Kidney (tissue), 14 donors: ENCODE measurements around the gene RNF144B. TPM values are rescaled to one million over a fixed set of nuclear protein-coding genes. Genes with fewer than 3 reads are reported as not detected.
"Not testable (repeated sequence)": the region's sequence is repeated elsewhere in the genome, so short reads cannot be mapped to it uniquely, and the experiment has no call there.

Experiments
- DNase-seq, 5 donors: peaks; one replicate each; pipeline ENCODE4 v3.0.0-alpha.2; 2013 to 2020
- FAIRE-seq: peaks from 2 replicates; lab custom pipeline; 2012; peaks lifted over from hg19 to GRCh38; lab: Jason Lieb, UNC
- H3K27ac ChIP-seq, 2 donors: one replicate each; pipeline ENCODE4 v1.7.0; 2013; ENCODE audit warnings: low read depth in 2 of 2, low read length in 2 of 2, inconsistent platforms in 1 of 2
- H3K27me3 ChIP-seq: one replicate; pipeline ENCODE4 v1.7.1; 2013; ENCODE audit warnings: low read length, inconsistent platforms; ENCODE audit not compliant: control insufficient read depth, insufficient read depth
- H3K36me3 ChIP-seq, 3 donors: one replicate each; pipeline versions ENCODE4 v1.7.0 to v1.7.1; 2013; ENCODE audit warnings: low read length in 3 of 3, control low read depth in 1 of 3, inconsistent platforms in 1 of 3; ENCODE audit not compliant: insufficient read depth in 3 of 3, control insufficient read depth in 2 of 3
- H3K4me1 ChIP-seq, 3 donors: one replicate each; pipeline versions ENCODE4 v1.7.0 to v1.7.1; 2013; ENCODE audit warnings: low read length in 3 of 3, inconsistent platforms in 1 of 3, low read depth in 1 of 3; ENCODE audit not compliant: control insufficient read depth in 2 of 3, insufficient read depth in 2 of 3
- H3K4me3 ChIP-seq, 3 donors: one replicate each; pipeline versions ENCODE4 v1.7.0 to v1.8.1; 2013; ENCODE audit warnings: low read length in 3 of 3, control low read depth in 1 of 3, inconsistent platforms in 1 of 3
- H3K9ac ChIP-seq, 3 donors: one replicate each; pipeline versions ENCODE4 v1.7.0 to v1.7.1; 2013; ENCODE audit warnings: low read length in 3 of 3, control low read depth in 1 of 3, inconsistent platforms in 1 of 3
- H3K9me3 ChIP-seq, 3 donors: one replicate each; pipeline versions ENCODE4 v1.7.0 to v1.7.1; 2013; ENCODE audit warnings: low read length in 3 of 3, control low read depth in 1 of 3, inconsistent platforms in 1 of 3; ENCODE audit not compliant: control insufficient read depth in 2 of 3, insufficient read depth in 1 of 3
- intact Hi-C: fragments of 100-400 bp; cut with DNase I; formaldehyde crosslinking; loops from one replicate; pipeline ENCODE4 v1.11.1; 2022
- polyA plus RNA-seq: library from polyadenylated mRNA; stranded (reverse); fragments of 350-450 nt; fragmentation: Illumina TruSeq; extraction: RNeasy Lipid Tissue Mini Kit (QIAGEN cat#74804); gene quantifications from one replicate; pipeline ENCODE4 v1.2.3, GENCODE V29; 2014; ENCODE audit warnings: low read depth, low replicate concordance; ENCODE audit not compliant: insufficient read depth
- total RNA-seq: library from RNA; stranded (reverse); fragmentation: NEBNext Ultra II Directional; extraction: Animal tissue kit (Norgen Biotek cat#: 25700); gene quantifications from one replicate; pipeline ENCODE4 v1.2.1, GENCODE V29; 2021
- TF ChIP-seq, protein P1 (sequence below): IDR thresholded peaks from 3 replicates; pipeline ENCODE4 v1.5.1; 2012; ENCODE audit warnings: mild to moderate bottlenecking, moderate library complexity, borderline replicate concordance; ENCODE audit not compliant: insufficient read depth; ENCODE audit errors: extremely low read depth
- donor health status: control.
- donor health status: control.
- donor health status: control.
- donor health status: control.
- donor health status: control.
- donor health status: DM: yes; HTN: yes; CAD: no.
- donor health status: Normal renal cell carcinoma (clear cell type).

Gene RNF144B
- total and polyA plus RNA-seq, 2 donors from 2014 or later = 9.4 to 153 TPM

DNA sequence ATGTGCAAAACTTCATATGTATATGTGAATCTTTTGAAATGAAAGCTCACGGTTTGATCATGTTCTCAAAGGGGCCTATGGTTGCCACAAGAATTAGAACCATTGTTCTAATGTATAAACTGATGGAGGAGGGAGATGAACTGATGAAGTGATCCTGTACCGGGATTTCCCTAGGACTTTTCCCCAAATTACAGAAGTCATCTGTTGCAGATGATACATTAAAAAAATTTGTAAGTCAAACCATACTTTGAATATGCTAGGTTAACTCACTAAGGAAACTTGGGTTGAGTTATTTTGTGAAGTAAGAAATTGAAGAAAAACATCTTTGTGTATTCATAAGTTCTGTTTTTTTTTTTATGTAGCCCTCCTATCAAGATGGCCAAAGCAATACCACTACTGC lies 33.9 kb upstream of the RNF144B start:
- H3K9ac ChIP-seq = no peak overlapping the region

GRCh38 chr6:18357546-18357945 lies 29.6 kb upstream of the RNF144B start:
- H3K9ac ChIP-seq, intact Hi-C loops, FAIRE-seq, H3K9me3 ChIP-seq, DNase-seq, H3K27ac ChIP-seq, H3K27me3 ChIP-seq, H3K36me3 ChIP-seq, H3K4me1 ChIP-seq, H3K4me3 ChIP-seq: not testable (repeated sequence)

More for the DNA sequence above, 33.9 kb upstream of the RNF144B start:
- no peak overlapping the region for H3K4me3 ChIP-seq
- H3K27ac ChIP-seq = no peak overlapping the region
- peaks cover 0 to 2% (median 0%) of the 10 kb centered on the region in 3 donors for H3K4me1 ChIP-seq
- DNase-seq = no peak
- TF ChIP-seq, protein P1, sequence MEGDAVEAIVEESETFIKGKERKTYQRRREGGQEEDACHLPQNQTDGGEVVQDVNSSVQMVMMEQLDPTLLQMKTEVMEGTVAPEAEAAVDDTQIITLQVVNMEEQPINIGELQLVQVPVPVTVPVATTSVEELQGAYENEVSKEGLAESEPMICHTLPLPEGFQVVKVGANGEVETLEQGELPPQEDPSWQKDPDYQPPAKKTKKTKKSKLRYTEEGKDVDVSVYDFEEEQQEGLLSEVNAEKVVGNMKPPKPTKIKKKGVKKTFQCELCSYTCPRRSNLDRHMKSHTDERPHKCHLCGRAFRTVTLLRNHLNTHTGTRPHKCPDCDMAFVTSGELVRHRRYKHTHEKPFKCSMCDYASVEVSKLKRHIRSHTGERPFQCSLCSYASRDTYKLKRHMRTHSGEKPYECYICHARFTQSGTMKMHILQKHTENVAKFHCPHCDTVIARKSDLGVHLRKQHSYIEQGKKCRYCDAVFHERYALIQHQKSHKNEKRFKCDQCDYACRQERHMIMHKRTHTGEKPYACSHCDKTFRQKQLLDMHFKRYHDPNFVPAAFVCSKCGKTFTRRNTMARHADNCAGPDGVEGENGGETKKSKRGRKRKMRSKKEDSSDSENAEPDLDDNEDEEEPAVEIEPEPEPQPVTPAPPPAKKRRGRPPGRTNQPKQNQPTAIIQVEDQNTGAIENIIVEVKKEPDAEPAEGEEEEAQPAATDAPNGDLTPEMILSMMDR = no peak
- no peak for FAIRE-seq
- intact Hi-C loops = no loop called here
- H3K27me3 ChIP-seq = no peaks in the 10 kb centered on the region
- H3K36me3 ChIP-seq = no peaks in the 10 kb centered on the region
- H3K9me3 ChIP-seq = no peaks in the 10 kb centered on the region

- no peak for DNase-seq
- Histone ChIP-seq H3K9ac (no peak overlapping the region), H3K4me3 (no peak overlapping the region), H3K36me3 (no peaks in the 10 kb centered on the region), H3K27me3 (no peaks in the 10 kb centered on the region), H3K4me1 (peaks cover 0 to 7% (median 5%) of the 10 kb centered on the region in 3 donors), H3K27ac (no peak overlapping the region), H3K9me3 (no peaks in the 10 kb centered on the region)
- TF ChIP-seq, protein P1 = no peak
- FAIRE-seq = no peak
- intact Hi-C loops = no loop called here
Measured at GRCh38 chr6:18359237-18359885, 27.8 kb upstream of the RNF144B start.

DNA sequence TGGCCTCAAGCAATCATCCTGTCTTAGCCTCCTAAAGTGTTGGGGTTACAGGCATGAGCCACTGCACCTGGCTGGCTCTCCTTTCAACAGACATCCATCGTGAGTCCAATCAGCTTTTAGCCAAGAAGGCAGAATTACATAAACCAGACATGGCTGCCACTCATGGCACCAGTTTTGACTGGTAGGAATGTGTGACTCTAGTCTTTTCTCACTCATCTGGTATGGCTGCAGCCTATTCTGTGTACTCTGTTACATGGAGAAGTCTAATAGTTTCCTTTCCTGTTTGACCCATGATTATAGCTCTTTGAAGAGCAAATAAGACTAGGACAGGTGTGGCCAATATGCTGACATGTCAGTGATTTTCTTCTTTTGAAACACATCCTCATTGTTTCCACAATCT lies 27.0 kb upstream of the RNF144B start:
- Histone ChIP-seq H3K27ac (no peak overlapping the region), H3K4me1 (peaks cover 0 to 7% (median 5%) of the 10 kb centered on the region in 3 donors), H3K27me3 (no peaks in the 10 kb centered on the region), H3K9ac (no peak overlapping the region), H3K36me3 (no peaks in the 10 kb centered on the region), H3K9me3 (no peaks in the 10 kb centered on the region), H3K4me3 (no peak overlapping the region)
- FAIRE-seq = no peak
- intact Hi-C loops = no loop called here
- TF ChIP-seq, protein P1 = no peak
- no peak for DNase-seq
